Ishikawa (cell line): ENCODE results near the gene WFIKKN1.

Experiments used
- CEBPB ChIP-seq: IDR thresholded peaks from 2 replicates; pipeline ENCODE4 v1.6.1; 2012
- CREB1 ChIP-seq: IDR thresholded peaks from 2 replicates; pipeline ENCODE4 v1.6.1; 2012; ENCODE audit warnings: low read depth
- EGR1 ChIP-seq: IDR thresholded peaks from 2 replicates; pipeline ENCODE4 v1.6.1; 2012
- EP300 ChIP-seq: IDR thresholded peaks from 2 replicates; pipeline ENCODE4 v1.6.1; 2012; ENCODE audit warnings: borderline replicate concordance
- FOXM1 ChIP-seq: IDR thresholded peaks from 2 replicates; pipeline ENCODE4 v1.6.1; 2012; ENCODE audit warnings: low read depth, borderline replicate concordance
- MAX ChIP-seq: IDR thresholded peaks from 2 replicates; pipeline ENCODE4 v1.6.1; 2012
- NFIC ChIP-seq: IDR thresholded peaks from 2 replicates; pipeline ENCODE4 v1.6.1; 2012
- RAD21 ChIP-seq: IDR thresholded peaks from 2 replicates; pipeline ENCODE4 v1.6.1; 2012; ENCODE audit warnings: low read depth
- REST ChIP-seq: IDR thresholded peaks from 2 replicates; pipeline ENCODE4 v1.6.1; 2012; ENCODE audit warnings: low read depth, mild to moderate bottlenecking
- TAF1 ChIP-seq: IDR thresholded peaks from 2 replicates; pipeline ENCODE4 v1.6.1; 2012; ENCODE audit warnings: low read depth, mild to moderate bottlenecking
- TCF12 ChIP-seq: IDR thresholded peaks from 2 replicates; pipeline ENCODE4 v1.6.1; 2012; ENCODE audit warnings: low read depth
- TEAD4 ChIP-seq: IDR thresholded peaks from 2 replicates; pipeline ENCODE4 v1.6.1; 2012
- USF1 ChIP-seq: IDR thresholded peaks from 2 replicates; pipeline ENCODE4 v1.6.1; 2012
- YY1 ChIP-seq: IDR thresholded peaks from 2 replicates; pipeline ENCODE4 v1.6.1; 2012; ENCODE audit warnings: low read depth
- ZBTB7A ChIP-seq: IDR thresholded peaks from 2 replicates; pipeline ENCODE4 v1.6.1; 2012; ENCODE audit warnings: low read depth

WFIKKN1 gene

GRCh38 chr16:634051-634670 is 3.4 kb downstream of the WFIKKN1 start:
- no peak for TF ChIP-seq USF1
- no peak for TF ChIP-seq NFIC
- TF ChIP-seq EGR1: no peak
- TF ChIP-seq CEBPB: no peak
- no peak for TF ChIP-seq TEAD4
- no peak for TF ChIP-seq EP300
- TF ChIP-seq TAF1: no peak
- no peak for TF ChIP-seq TCF12
- TF ChIP-seq ZBTB7A: no peak
- TF ChIP-seq MAX: no peak
- TF ChIP-seq FOXM1: no peak
- TF ChIP-seq CREB1: no peak
- no peak for TF ChIP-seq YY1
- TF ChIP-seq RAD21: no peak
- no peak for TF ChIP-seq REST

- TF ChIP-seq TEAD4 (no peak), RAD21 (no peak), EP300 (no peak), TCF12 (no peak), USF1 (no peak)
These were observed 4.2 kb downstream of the WFIKKN1 start for GRCh38 chr16:634996-635395.

GRCh38 chr16:635573-636205 is 4.9 kb downstream of the WFIKKN1 start:
- no peak for TF ChIP-seq EGR1
- 0 out of 2 replicates have a peak, but pooled peaks have one; percentile 13 for TF ChIP-seq ZBTB7A

GRCh38 chr16:636206-637080 is 5.7 kb downstream of the WFIKKN1 start, which contains the start of gene METTL26:
Gene METTL26, minus strand, starts transcription at chr16:636305. Its CDS starts 15 bp downstream, at chr16:636290.
- TF ChIP-seq FOXM1 (no peak), USF1 (peak; percentile 55), TCF12 (no peak; the same call in none of the 2 replicates), REST (no peak), RAD21 (0 out of 2 replicates have a peak, but pooled peaks have one; percentile 10), EGR1 (peak; percentile 36; the same call in 1 of the 2 replicates), CREB1 (peak; percentile 39; the same call in 1 of the 2 replicates), YY1 (peak; percentile 57; the same call in 1 of the 2 replicates), EP300 (no peak), MAX (peak; percentile 95), ZBTB7A (0 out of 2 replicates have a peak, but pooled peaks have one; percentile 10), NFIC (no peak), TAF1 (peak; percentile 13; the same call in 1 of the 2 replicates), CEBPB (0 out of 2 replicates have a peak, but pooled peaks have one; percentile 10), TEAD4 (peak; percentile 94)
